ENCODE measurements around the gene ZSWIM5.

ZSWIM5 gene

GRCh38 chr1:45043094-45043493, 163.3 kb downstream of the ZSWIM5 start:
- no peak for DNase-seq (ENCODE audit: low spot score in 2 of 2)

GRCh38 chr1:45040297-45040696, 166.1 kb downstream of the ZSWIM5 start:
- no peaks in the 10 kb centered on the region for H3K4me1 Mint-ChIP-seq
- no peaks in the 10 kb centered on the region for H3K9me3 Mint-ChIP-seq
- no peak for DNase-seq (ENCODE audit: low spot score in 2 of 2)
- no peak overlapping the region for H3K27ac Mint-ChIP-seq
- no peak for ATAC-seq
- peaks cover 7% of the 10 kb centered on the region for H3K36me3 Mint-ChIP-seq
- no peak overlapping the region for H3K4me3 Mint-ChIP-seq

More at GRCh38 chr1:45043094-45043493, 163.3 kb downstream of the ZSWIM5 start:
- no peak for ATAC-seq
- no peak overlapping the region for H3K4me3 Mint-ChIP-seq
- no peaks in the 10 kb centered on the region for H3K4me1 Mint-ChIP-seq
- H3K9me3 Mint-ChIP-seq, result no peaks in the 10 kb centered on the region
- peaks cover 6% of the 10 kb centered on the region for H3K36me3 Mint-ChIP-seq
- no peak overlapping the region for H3K27ac Mint-ChIP-seq

- H3K4me3 Mint-ChIP-seq, result no peak overlapping the region
- H3K27ac Mint-ChIP-seq, result no peak overlapping the region
- peaks cover 7% of the 10 kb centered on the region for H3K36me3 Mint-ChIP-seq
- no peaks in the 10 kb centered on the region for H3K4me1 Mint-ChIP-seq
- no peak for ATAC-seq
- no peaks in the 10 kb centered on the region for H3K9me3 Mint-ChIP-seq
- DNase-seq (ENCODE audit: low spot score in 2 of 2), result no peak
These were observed 167.6 kb downstream of the ZSWIM5 start for GRCh38 chr1:45038661-45039364.

- Mint-ChIP-seq H3K4me3 (no peak overlapping the region), H3K4me1 (no peaks in the 10 kb centered on the region), H3K9me3 (no peaks in the 10 kb centered on the region), H3K27ac (no peak overlapping the region), H3K36me3 (peaks cover 7% of the 10 kb centered on the region)
- ATAC-seq (no peak), DNase-seq (ENCODE audit: low spot score in 2 of 2) (no peak)
These were observed 168.2 kb downstream of the ZSWIM5 start for GRCh38 chr1:45038240-45038639.

GRCh38 chr1:45037456-45037855, 168.9 kb downstream of the ZSWIM5 start:
- no peak overlapping the region for H3K27ac Mint-ChIP-seq
- no peaks in the 10 kb centered on the region for H3K4me1 Mint-ChIP-seq
- peak; percentile 64 for ATAC-seq
- H3K4me3 Mint-ChIP-seq, result no peak overlapping the region
- no peak for DNase-seq (ENCODE audit: low spot score in 2 of 2)
- no peaks in the 10 kb centered on the region for H3K9me3 Mint-ChIP-seq
- peaks cover 7% of the 10 kb centered on the region for H3K36me3 Mint-ChIP-seq

GRCh38 chr1:45035631-45036301, 170.6 kb downstream of the ZSWIM5 start:
- ATAC-seq (no peak), DNase-seq (ENCODE audit: low spot score in 2 of 2) (no peak)
- no peak overlapping the region for H3K4me3 Mint-ChIP-seq
- peak overlapping the region; percentile 36 for H3K27ac Mint-ChIP-seq
- H3K4me1 Mint-ChIP-seq, result no peaks in the 10 kb centered on the region
- no peaks in the 10 kb centered on the region for H3K9me3 Mint-ChIP-seq
- peaks cover 7% of the 10 kb centered on the region for H3K36me3 Mint-ChIP-seq

GRCh38 chr1:45033356-45033755, 173.0 kb downstream of the ZSWIM5 start:
- H3K27ac Mint-ChIP-seq, result no peak overlapping the region

GRCh38 chr1:45032837-45033236, 173.6 kb downstream of the ZSWIM5 start:
- no peak for DNase-seq (ENCODE audit: low spot score in 2 of 2)
- Mint-ChIP-seq H3K9me3 (no peaks in the 10 kb centered on the region), H3K36me3 (no peaks in the 10 kb centered on the region), H3K4me1 (no peaks in the 10 kb centered on the region), H3K27ac (no peak overlapping the region), H3K4me3 (no peak overlapping the region)
- ATAC-seq, result no peak

More at GRCh38 chr1:45033356-45033755, 173.0 kb downstream of the ZSWIM5 start:
- H3K9me3 Mint-ChIP-seq, result no peaks in the 10 kb centered on the region
- ATAC-seq, result no peak
- H3K4me1 Mint-ChIP-seq, result no peaks in the 10 kb centered on the region
- no peak for DNase-seq (ENCODE audit: low spot score in 2 of 2)
- H3K4me3 Mint-ChIP-seq, result no peak overlapping the region
- peaks cover 4% of the 10 kb centered on the region for H3K36me3 Mint-ChIP-seq

- H3K36me3 Mint-ChIP-seq, result no peaks in the 10 kb centered on the region
- no peaks in the 10 kb centered on the region for H3K4me1 Mint-ChIP-seq
- no peak overlapping the region for H3K27ac Mint-ChIP-seq
- DNase-seq (ENCODE audit: low spot score in 2 of 2), result no peak
- H3K4me3 Mint-ChIP-seq, result no peak overlapping the region
- no peaks in the 10 kb centered on the region for H3K9me3 Mint-ChIP-seq
- ATAC-seq, result peak; percentile 55
These were observed 180.0 kb downstream of the ZSWIM5 start for GRCh38 chr1:45026446-45026845.

GRCh38 chr1:45023663-45024062, 182.7 kb downstream of the ZSWIM5 start:
- DNase-seq (ENCODE audit: low spot score in 2 of 2), result no peak
- peaks cover 2% of the 10 kb centered on the region for H3K4me1 Mint-ChIP-seq
- no peak overlapping the region for H3K27ac Mint-ChIP-seq
- no peak overlapping the region for H3K4me3 Mint-ChIP-seq
- no peak for ATAC-seq
- H3K9me3 Mint-ChIP-seq, result no peaks in the 10 kb centered on the region
- no peaks in the 10 kb centered on the region for H3K36me3 Mint-ChIP-seq

- Mint-ChIP-seq H3K4me3 (no peak overlapping the region), H3K36me3 (peaks cover 16% of the 10 kb centered on the region), H3K27ac (no peak overlapping the region), H3K4me1 (peaks cover 17% of the 10 kb centered on the region), H3K9me3 (no peaks in the 10 kb centered on the region)
- peak; percentile 91 for ATAC-seq
- DNase-seq (ENCODE audit: low spot score in 2 of 2), result peak; percentile 30 to 73
These were observed 187.7 kb downstream of the ZSWIM5 start for GRCh38 chr1:45018599-45019230.

GRCh38 chr1:45016767-45017166, 189.6 kb downstream of the ZSWIM5 start:
- Mint-ChIP-seq H3K4me3 (no peak overlapping the region), H3K36me3 (peaks cover 27% of the 10 kb centered on the region), H3K27ac (peak overlapping the region; percentile 11), H3K9me3 (no peaks in the 10 kb centered on the region), H3K4me1 (peaks cover 32% of the 10 kb centered on the region)
- ATAC-seq (no peak), DNase-seq (ENCODE audit: low spot score in 2 of 2) (no peak)

GRCh38 chr1:45016090-45016697, 190.2 kb downstream of the ZSWIM5 start:
- ATAC-seq (no peak), DNase-seq (ENCODE audit: low spot score in 2 of 2) (no peak)
- Mint-ChIP-seq H3K9me3 (no peaks in the 10 kb centered on the region), H3K27ac (peak overlapping the region; percentile 11), H3K4me1 (peaks cover 38% of the 10 kb centered on the region), H3K36me3 (peaks cover 31% of the 10 kb centered on the region), H3K4me3 (no peak overlapping the region)

- Mint-ChIP-seq H3K9me3 (no peaks in the 10 kb centered on the region), H3K36me3 (peaks cover 31% of the 10 kb centered on the region), H3K27ac (peak overlapping the region; percentile 11), H3K4me3 (no peak overlapping the region), H3K4me1 (peaks cover 40% of the 10 kb centered on the region)
- DNase-seq (ENCODE audit: low spot score in 2 of 2), result no peak
- no peak for ATAC-seq
These were observed 190.7 kb downstream of the ZSWIM5 start for GRCh38 chr1:45015683-45016082.

- H3K36me3 Mint-ChIP-seq, result peaks cover 31% of the 10 kb centered on the region
- DNase-seq (ENCODE audit: low spot score in 2 of 2) (peak; percentile 66 to 89), ATAC-seq (no peak)
- H3K27ac Mint-ChIP-seq, result peak overlapping the region; percentile 59
- peak overlapping the region; percentile 78 for H3K4me3 Mint-ChIP-seq
- peaks cover 50% of the 10 kb centered on the region for H3K4me1 Mint-ChIP-seq
- no peaks in the 10 kb centered on the region for H3K9me3 Mint-ChIP-seq
These were observed 191.9 kb downstream of the ZSWIM5 start for GRCh38 chr1:45014321-45015028.
